Ascending aorta (tissue), 2 donors: ENCODE data around the gene TMOD3. TPM values are rescaled to one million over a fixed set of nuclear protein-coding genes. Genes with fewer than 3 reads are reported as not detected.
A peak's percentile ranks its signal among the peaks of the same experiment; 100 is the strongest.

ENCODE experiments used
- DNase-seq, 2 donors: peaks; one replicate each; pipeline ENCODE4 v3.0.0-alpha.2; 2019; ENCODE audit warnings: low spot score in 2 of 2
- H3K27ac ChIP-seq, 2 donors: fragments of 200-600 bp; sonication (generic); one replicate each; pipeline ENCODE4 v1.5.1; 2016 to 2017; ENCODE audit warnings: mild to moderate bottlenecking in 1 of 2
- H3K27me3 ChIP-seq: fragments of 200-600 bp; sonication (generic); one replicate; pipeline ENCODE4 v1.5.1; 2017
- H3K36me3 ChIP-seq, 2 donors: fragments of 200-600 bp; sonication (generic); one replicate each; pipeline ENCODE4 v1.5.1; 2016
- H3K4me1 ChIP-seq, 2 donors: fragments of 200-600 bp; sonication (generic); one replicate each; pipeline ENCODE4 v1.5.1; 2016 to 2017; ENCODE audit warnings: mild to moderate bottlenecking in 1 of 2
- H3K4me3 ChIP-seq, 2 donors: fragments of 200-600 bp; sonication (generic); one replicate each; pipeline ENCODE4 v1.5.1; 2016 to 2017; ENCODE audit warnings: mild to moderate bottlenecking in 1 of 2
- H3K9me3 ChIP-seq, 2 donors: fragments of 200-600 bp; sonication (generic); one replicate each; pipeline ENCODE4 v1.5.1; 2016
- CTCF ChIP-seq, 3 experiments: fragments of 200-600 bp in 2 of 3; fragments of 450-650 bp in 1 of 3; sonication (generic) in 2 of 3; IDR thresholded peaks; one replicate each; pipeline ENCODE4 v1.5.1; 2016 to 2019; ENCODE audit warnings: antibody characterized with exemption in 3 of 3, mild to moderate bottlenecking in 1 of 3, moderate library complexity in 1 of 3
- intact Hi-C: fragments of 100-400 bp; cut with DNase I; formaldehyde crosslinking; loops from one replicate; pipeline ENCODE4 v1.15.1; 2023
- total RNA-seq: library from RNA; depleted of rRNA; stranded (reverse); fragments of >200 nt; gene quantifications from one replicate; pipeline ENCODE4 v1.1.0, GENCODE V29; 2016

The TMOD3 gene
- total RNA-seq, 1 donor from 2014 or later, result 28.0 TPM

GRCh38 chr15:51842265-51842664 lies 12.8 kb downstream of the TMOD3 start:
- Histone ChIP-seq H3K27me3 (no peaks in the 10 kb centered on the region), H3K4me1 (peaks cover 6 to 58% of the 10 kb centered on the region in 2 donors), H3K36me3 (no peaks in the 10 kb centered on the region), H3K27ac (no peak overlapping the region), H3K4me3 (no peak overlapping the region), H3K9me3 (no peaks in the 10 kb centered on the region)
- DNase-seq, result no peak
- intact Hi-C loops, result no loop called here
- no peak for TF ChIP-seq CTCF (IDR thresholded peaks at IDR 0.05)

DNA sequence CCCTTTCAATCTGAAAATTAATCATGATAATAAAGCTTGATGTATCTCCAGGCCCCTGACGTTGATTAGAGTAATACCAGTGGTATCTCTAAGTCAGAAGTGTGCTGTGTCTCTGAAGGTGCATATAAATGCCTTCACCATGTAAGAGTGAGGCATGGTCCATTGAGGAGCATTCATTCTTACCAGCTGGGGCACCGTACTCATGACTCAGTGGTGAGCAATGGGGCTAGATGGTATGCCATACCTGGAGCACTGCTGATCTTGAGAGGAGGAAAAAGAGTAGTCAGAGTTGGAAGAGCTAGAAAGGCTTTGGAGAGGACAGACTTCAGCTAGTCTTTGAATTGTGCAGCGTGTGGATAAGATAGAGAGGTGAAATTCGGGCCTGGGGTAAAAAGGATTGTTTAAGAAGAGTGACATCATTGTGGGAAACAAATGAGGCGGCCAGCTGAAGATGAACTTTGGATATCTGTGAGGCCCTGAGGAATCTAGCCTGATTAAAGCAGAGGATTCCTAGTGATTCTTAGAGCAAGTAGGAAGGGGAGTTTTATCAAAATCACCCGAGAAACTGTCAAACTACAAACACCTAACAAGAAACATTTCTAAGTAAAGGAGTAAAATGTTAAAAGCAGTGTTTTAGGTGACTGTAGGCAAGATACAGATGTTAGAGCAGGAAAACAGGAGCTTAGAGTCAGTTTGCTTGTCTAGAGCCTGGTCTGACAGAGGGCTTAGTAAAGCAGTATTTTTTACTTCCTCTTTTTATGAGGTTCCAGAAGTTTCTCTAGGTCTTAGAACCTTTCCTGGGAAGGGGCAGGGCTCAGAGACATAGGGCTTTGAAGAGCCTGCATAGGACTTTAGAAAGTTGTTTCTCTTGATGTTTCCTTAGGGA lies 13.6 kb downstream of the TMOD3 start:
- no peak overlapping the region for H3K4me3 ChIP-seq
- H3K9me3 ChIP-seq, result no peaks in the 10 kb centered on the region
- no peak for TF ChIP-seq CTCF (IDR thresholded peaks at IDR 0.05)
- H3K4me1 ChIP-seq, result peaks cover 6 to 57% of the 10 kb centered on the region in 2 donors
- DNase-seq, result no peak
- intact Hi-C loops, result no loop called here
- no peaks in the 10 kb centered on the region for H3K27me3 ChIP-seq
- peak overlapping the region in 1 of 2 donors; percentile 16 for H3K27ac ChIP-seq
- no peaks in the 10 kb centered on the region for H3K36me3 ChIP-seq

- no peak for DNase-seq
- Histone ChIP-seq H3K9me3 (no peaks in the 10 kb centered on the region), H3K36me3 (no peaks in the 10 kb centered on the region), H3K27me3 (no peaks in the 10 kb centered on the region), H3K4me3 (no peak overlapping the region), H3K4me1 (peaks cover 6 to 55% of the 10 kb centered on the region in 2 donors), H3K27ac (peak overlapping the region in 1 of 2 donors; percentile 54)
- intact Hi-C loops, result no loop called here
- no peak for TF ChIP-seq CTCF (IDR thresholded peaks at IDR 0.05)
Observed at GRCh38 chr15:51844747-51845426, 15.4 kb downstream of the TMOD3 start.

GRCh38 chr15:51846066-51846462 lies 16.6 kb downstream of the TMOD3 start:
- H3K4me3 ChIP-seq, result no peak overlapping the region
- no peaks in the 10 kb centered on the region for H3K9me3 ChIP-seq
- TF ChIP-seq CTCF (IDR thresholded peaks at IDR 0.05), result no peak
- H3K27me3 ChIP-seq, result no peaks in the 10 kb centered on the region
- no peaks in the 10 kb centered on the region for H3K36me3 ChIP-seq
- H3K27ac ChIP-seq, result peak overlapping the region; percentile 54 to 55
- intact Hi-C loops, result loop anchor here (2.0 kb wide), 1 partner anchor 15 kb away; no protein-coding TSS in a partner anchor
- no peak for DNase-seq
- H3K4me1 ChIP-seq, result peaks cover 6 to 51% of the 10 kb centered on the region in 2 donors

- intact Hi-C loops, result loop anchor here (2.0 kb wide), 1 partner anchor 16 kb away; no protein-coding TSS in a partner anchor
- H3K36me3 ChIP-seq, result no peaks in the 10 kb centered on the region
- H3K9me3 ChIP-seq, result no peaks in the 10 kb centered on the region
- H3K4me1 ChIP-seq, result peaks cover 6 to 51% of the 10 kb centered on the region in 2 donors
- no peaks in the 10 kb centered on the region for H3K27me3 ChIP-seq
- no peak overlapping the region for H3K4me3 ChIP-seq
- DNase-seq, result no peak
- no peak for TF ChIP-seq CTCF (IDR thresholded peaks at IDR 0.05)
- H3K27ac ChIP-seq, result peak overlapping the region; percentile 54 to 55
Observed at GRCh38 chr15:51846463-51847230, 17.2 kb downstream of the TMOD3 start.
